ENCODE data around the gene FAT1.

FAT1 gene

GRCh38 chr4:186699881-186700397 is 23.7 kb downstream of the FAT1 start:
- no peak for DNase-seq (ENCODE audit: low spot score)

GRCh38 chr4:186699298-186699697 is 24.4 kb downstream of the FAT1 start:
- peak; percentile 38 for DNase-seq (ENCODE audit: low spot score)

GRCh38 chr4:186698525-186698924 is 25.1 kb downstream of the FAT1 start:
- DNase-seq (ENCODE audit: low spot score) = no peak

- no peak for DNase-seq (ENCODE audit: low spot score)
Observed at GRCh38 chr4:186698028-186698427, 25.6 kb downstream of the FAT1 start.

- no peak for DNase-seq (ENCODE audit: low spot score)
Observed at GRCh38 chr4:186695392-186695791, 28.3 kb downstream of the FAT1 start.

- DNase-seq (ENCODE audit: low spot score) = no peak
Observed at GRCh38 chr4:186693894-186694293, 29.8 kb downstream of the FAT1 start.

GRCh38 chr4:186693159-186693815 is 30.4 kb downstream of the FAT1 start:
- peak; percentile 79 for DNase-seq (ENCODE audit: low spot score)

GRCh38 chr4:186691396-186691795 is 32.3 kb downstream of the FAT1 start:
- DNase-seq (ENCODE audit: low spot score) = no peak

- no peak for DNase-seq (ENCODE audit: low spot score)
Observed at GRCh38 chr4:186689476-186689875, 34.2 kb downstream of the FAT1 start.

GRCh38 chr4:186688150-186688943 is 35.3 kb downstream of the FAT1 start:
- no peak for DNase-seq (ENCODE audit: low spot score)

GRCh38 chr4:186687265-186687664 is 36.4 kb downstream of the FAT1 start:
- no peak for DNase-seq (ENCODE audit: low spot score)

- peak; percentile 70 for DNase-seq (ENCODE audit: low spot score)
Observed at GRCh38 chr4:186685767-186686183, 37.9 kb downstream of the FAT1 start.

GRCh38 chr4:186684889-186685309 is 38.8 kb downstream of the FAT1 start:
- DNase-seq (ENCODE audit: low spot score) = no peak

GRCh38 chr4:186684220-186684619 is 39.4 kb downstream of the FAT1 start:
- no peak for DNase-seq (ENCODE audit: low spot score)

GRCh38 chr4:186680641-186681040 is 43.0 kb downstream of the FAT1 start:
- no peak for DNase-seq (ENCODE audit: low spot score)

- no peak for DNase-seq (ENCODE audit: low spot score)
Observed at GRCh38 chr4:186676531-186677161, 47.0 kb downstream of the FAT1 start.

GRCh38 chr4:186669735-186670134 is 53.9 kb downstream of the FAT1 start:
- DNase-seq (ENCODE audit: low spot score) = no peak

- DNase-seq (ENCODE audit: low spot score) = no peak
Observed at GRCh38 chr4:186669159-186669731, 54.4 kb downstream of the FAT1 start.

- DNase-seq (ENCODE audit: low spot score) = no peak
Observed at GRCh38 chr4:186666750-186667149, 56.9 kb downstream of the FAT1 start.

- DNase-seq (ENCODE audit: low spot score) = no peak
Observed at GRCh38 chr4:186666252-186666651, 57.4 kb downstream of the FAT1 start.

- DNase-seq (ENCODE audit: low spot score) = no peak
Observed at GRCh38 chr4:186660403-186660802, 63.3 kb downstream of the FAT1 start.

GRCh38 chr4:186659935-186660334 is 63.7 kb downstream of the FAT1 start:
- no peak for DNase-seq (ENCODE audit: low spot score)
